GM21390 (cell line): ENCODE data around the gene ESYT1.

ENCODE experiments used
- ATAC-seq: cut with Tn5 transposase; IDR thresholded peaks from one replicate; pipeline ENCODE4 v1.9.1; 2021; ENCODE audit not compliant: unreplicated experiment

ESYT1 gene

GRCh38 chr12:56172839-56173238 is 44.8 kb downstream of the ESYT1 start:
- no peak for ATAC-seq

- no peak for ATAC-seq
Observed at GRCh38 chr12:56178347-56178746, 50.3 kb downstream of the ESYT1 start.

- ATAC-seq, result no peak
Observed at GRCh38 chr12:56186957-56187356, 58.9 kb downstream of the ESYT1 start.

GRCh38 chr12:56188131-56188777 is 60.2 kb downstream of the ESYT1 start:
- no peak for ATAC-seq

GRCh38 chr12:56188778-56189098 is 60.7 kb downstream of the ESYT1 start:
- no peak for ATAC-seq

- peak; percentile 71 for ATAC-seq
Observed at GRCh38 chr12:56189099-56189917, 61.2 kb downstream of the ESYT1 start, which contains the start of gene SMARCC2. Gene SMARCC2 (minus strand): TSS chr12:56189483. CDS start chr12:56189461, 22 bp downstream.

GRCh38 chr12:56189918-56190694 is 62.0 kb downstream of the ESYT1 start:
- ATAC-seq, result peak; percentile 27

GRCh38 chr12:56190695-56191155 is 62.7 kb downstream of the ESYT1 start:
- no peak for ATAC-seq

GRCh38 chr12:56192582-56192981 is 64.5 kb downstream of the ESYT1 start:
- no peak for ATAC-seq

GRCh38 chr12:56193025-56193578 is 65.0 kb downstream of the ESYT1 start:
- ATAC-seq, result no peak
